LNCAP (cell line): ENCODE results near the gene IL13RA1.

Experiments
- CTCF ChIP-seq: fragments of 450-650 bp; IDR thresholded peaks from 2 replicates; pipeline ENCODE4 v1.5.1; 2017; ENCODE audit warnings: mild to moderate bottlenecking

The IL13RA1 gene

GRCh38 chrX:118755633-118756032 is 28.2 kb downstream of the IL13RA1 start:
- TF ChIP-seq CTCF, result no peak

DNA sequence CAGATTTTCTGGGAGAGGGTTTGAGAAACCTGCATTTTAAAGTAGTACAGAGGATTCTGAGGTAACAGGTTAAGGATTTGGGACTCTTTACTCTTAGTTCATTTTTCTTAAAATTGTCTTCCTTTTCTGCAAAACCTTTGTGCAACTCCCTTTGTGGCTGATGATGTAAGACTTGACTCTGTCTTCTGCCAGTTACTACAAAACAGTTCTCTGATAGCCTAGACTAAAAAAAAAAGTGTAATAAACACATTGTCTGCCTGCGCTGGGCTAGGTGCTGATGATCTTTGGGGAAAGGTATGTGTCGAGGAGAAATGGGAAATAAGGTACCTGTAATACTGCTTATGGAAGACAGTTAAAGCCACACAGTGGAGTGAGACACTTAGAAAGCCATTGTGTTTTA is 28.7 kb downstream of the IL13RA1 start:
- TF ChIP-seq CTCF, result no peak

- TF ChIP-seq CTCF, result no peak
Measured at GRCh38 chrX:118758511-118758910, 31.1 kb downstream of the IL13RA1 start.

GRCh38 chrX:118760025-118760424 is 32.6 kb downstream of the IL13RA1 start:
- no peak for TF ChIP-seq CTCF

DNA sequence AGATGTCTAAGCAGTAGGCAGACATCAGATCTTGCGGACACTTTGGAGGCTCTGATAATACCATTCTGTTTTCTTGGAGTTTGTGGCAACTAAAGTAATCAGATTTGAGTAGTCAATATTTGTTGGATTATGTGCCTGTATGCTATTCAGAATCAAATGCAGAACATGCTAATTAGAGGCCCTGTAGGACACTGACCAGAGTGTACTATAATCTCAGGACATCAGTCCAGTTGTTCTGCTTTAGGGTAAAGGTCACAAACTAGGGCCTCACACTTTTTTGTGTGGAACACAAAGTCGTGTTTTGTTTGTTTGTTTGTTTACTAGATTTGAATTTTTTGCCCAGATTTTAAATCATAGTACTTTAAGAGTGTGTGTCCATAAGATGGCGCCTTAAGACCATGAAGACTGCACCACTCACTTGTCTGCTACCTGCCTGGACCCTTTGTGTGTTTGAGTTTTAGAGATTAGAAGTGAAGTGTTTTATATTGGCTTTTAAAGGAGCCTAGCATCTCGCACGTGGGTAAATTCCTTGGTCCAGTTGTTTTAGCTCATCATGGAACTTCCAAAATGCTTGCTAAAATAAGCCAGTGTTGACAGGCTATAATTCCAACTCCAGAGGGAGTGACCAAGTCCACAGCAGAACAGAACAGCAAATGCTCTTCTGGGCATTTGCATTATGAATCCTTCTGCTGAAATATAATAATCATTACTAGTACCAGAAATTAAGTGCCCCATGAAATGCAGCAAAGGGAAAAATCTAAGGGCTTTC is 34.7 kb downstream of the IL13RA1 start:
- no peak for TF ChIP-seq CTCF

DNA sequence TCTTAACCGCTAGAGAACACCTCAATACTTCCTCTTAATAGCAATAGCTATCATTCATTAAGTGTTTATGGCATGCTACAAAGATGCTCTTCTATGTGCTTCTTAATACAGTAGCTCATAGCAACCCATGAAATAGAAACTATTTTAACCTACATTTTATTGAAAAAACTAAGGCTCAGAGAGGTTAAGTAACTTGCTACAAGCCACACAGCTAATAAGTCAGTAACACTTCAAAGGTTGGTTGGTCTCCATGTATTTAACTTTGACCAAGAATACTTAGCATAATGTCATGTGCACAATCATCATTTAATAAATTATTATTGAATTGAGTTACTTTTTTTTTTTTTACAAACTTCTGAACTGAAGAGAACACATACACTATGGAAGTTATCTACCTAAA is 36.1 kb downstream of the IL13RA1 start:
- TF ChIP-seq CTCF, result no peak

DNA sequence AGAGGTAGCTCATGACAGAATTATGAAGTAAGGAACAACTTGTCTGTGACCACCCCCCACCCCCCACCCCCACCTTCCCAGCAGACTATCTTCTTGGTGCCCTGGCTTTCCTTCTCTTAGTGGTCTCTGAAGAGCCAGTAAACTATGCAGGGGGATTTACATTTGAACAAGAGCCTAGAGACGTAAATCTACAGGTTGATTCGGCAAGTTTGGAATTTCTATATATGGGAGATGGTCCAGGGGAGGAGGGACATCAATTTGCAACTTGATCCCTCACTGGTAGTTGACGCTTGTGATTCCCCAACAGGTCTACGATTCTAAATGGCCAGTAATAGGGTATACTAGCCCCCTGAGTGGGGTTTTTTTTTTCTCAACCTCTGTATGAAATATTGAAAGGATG is 36.7 kb downstream of the IL13RA1 start:
- TF ChIP-seq CTCF, result no peak
